Stimulated activated CD4-positive, alpha-beta T cell treated with anti-CD3 and anti-CD28 coated beads, Interleukin-2, amount 100 ng/mL, for 4 hours (primary cell): ENCODE measurements around the gene ZNF616.

Experiments
- DNase-seq: peaks from one replicate; pipeline ENCODE4 v3.0.0-alpha.2; 2020; ENCODE audit warnings: low read depth

Gene ZNF616

GRCh38 chr19:52139252-52140031 is at the start of gene ZNF616:
TSS of gene ZNF616 (minus strand) at chr19:52139938. CDS start at chr19:52130512, 9,426 bp downstream.
- DNase-seq = peak; percentile 65

GRCh38 chr19:52188822-52189734 is 49.3 kb upstream of the ZNF616 start:
- no peak for DNase-seq

- DNase-seq = no peak
Observed at GRCh38 chr19:52187407-52187806, 47.7 kb upstream of the ZNF616 start.

GRCh38 chr19:52176574-52176973 is 36.8 kb upstream of the ZNF616 start:
- DNase-seq = no peak

- DNase-seq = no peak
Observed at GRCh38 chr19:52172347-52172746, 32.6 kb upstream of the ZNF616 start.

GRCh38 chr19:52171321-52172169 is 31.8 kb upstream of the ZNF616 start, which contains the start of gene ZNF836:
TSS of gene ZNF836 (minus strand) at chr19:52171621. CDS start at chr19:52168072, 3,549 bp downstream.
- DNase-seq = peak; percentile 88

GRCh38 chr19:52170863-52171320 is 31.2 kb upstream of the ZNF616 start:
- DNase-seq = no peak

GRCh38 chr19:52170304-52170703 is 30.6 kb upstream of the ZNF616 start:
- DNase-seq = no peak

GRCh38 chr19:52155596-52156359 is 16.0 kb upstream of the ZNF616 start:
- no peak for DNase-seq

GRCh38 chr19:52148256-52148655 is 8.5 kb upstream of the ZNF616 start:
- DNase-seq = no peak

- DNase-seq = no peak
Observed at GRCh38 chr19:52142001-52142595, 2.4 kb upstream of the ZNF616 start.

GRCh38 chr19:52141203-52141602 is 1.5 kb upstream of the ZNF616 start:
- no peak for DNase-seq

GRCh38 chr19:52140032-52140710 is 433 bp upstream of the ZNF616 start:
- DNase-seq = peak; percentile 97

GRCh38 chr19:52138983-52139251 is 821 bp downstream of the ZNF616 start:
- no peak for DNase-seq

- DNase-seq = peak; percentile 2
Observed at GRCh38 chr19:52138278-52138982, 1.3 kb downstream of the ZNF616 start.

GRCh38 chr19:52120286-52120685 is 19.5 kb downstream of the ZNF616 start:
- no peak for DNase-seq

GRCh38 chr19:52115526-52116053 is 24.1 kb downstream of the ZNF616 start:
- DNase-seq = no peak

GRCh38 chr19:52114691-52115090 is 25.0 kb downstream of the ZNF616 start:
- DNase-seq = no peak

GRCh38 chr19:52112624-52113023 is 27.1 kb downstream of the ZNF616 start:
- DNase-seq = no peak
